ENCODE results near the gene PANK2. TPM values are rescaled to one million over a fixed set of nuclear protein-coding genes. Genes with fewer than 3 reads are reported as not detected.
"Not testable (repeated sequence)": the region's sequence is repeated elsewhere in the genome, so short reads cannot be mapped to it uniquely, and the experiment has no call there.

Gene PANK2
- total RNA-seq, 1 donor from 2014 or later = 16.4 TPM

DNA sequence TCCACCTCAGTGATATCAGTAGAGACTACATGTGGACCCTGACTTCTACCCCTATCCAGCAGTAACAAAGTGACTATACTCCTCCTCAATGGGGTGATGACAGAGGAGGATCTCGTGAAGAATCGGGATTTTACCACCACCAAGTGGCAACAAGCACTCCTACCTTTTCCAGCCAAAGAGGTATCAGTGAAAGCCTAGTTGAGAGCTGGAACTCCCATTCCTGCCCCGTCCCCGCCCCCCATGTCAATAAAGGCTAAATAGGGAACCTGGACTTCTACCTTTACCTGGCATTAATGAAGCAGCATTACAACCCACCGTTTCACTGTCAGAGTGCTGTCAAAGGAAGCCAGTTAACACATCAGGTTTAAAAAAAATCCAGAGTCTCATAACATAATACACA, 80.8 kb downstream of the PANK2 start:
- TF ChIP-seq, protein P1, sequence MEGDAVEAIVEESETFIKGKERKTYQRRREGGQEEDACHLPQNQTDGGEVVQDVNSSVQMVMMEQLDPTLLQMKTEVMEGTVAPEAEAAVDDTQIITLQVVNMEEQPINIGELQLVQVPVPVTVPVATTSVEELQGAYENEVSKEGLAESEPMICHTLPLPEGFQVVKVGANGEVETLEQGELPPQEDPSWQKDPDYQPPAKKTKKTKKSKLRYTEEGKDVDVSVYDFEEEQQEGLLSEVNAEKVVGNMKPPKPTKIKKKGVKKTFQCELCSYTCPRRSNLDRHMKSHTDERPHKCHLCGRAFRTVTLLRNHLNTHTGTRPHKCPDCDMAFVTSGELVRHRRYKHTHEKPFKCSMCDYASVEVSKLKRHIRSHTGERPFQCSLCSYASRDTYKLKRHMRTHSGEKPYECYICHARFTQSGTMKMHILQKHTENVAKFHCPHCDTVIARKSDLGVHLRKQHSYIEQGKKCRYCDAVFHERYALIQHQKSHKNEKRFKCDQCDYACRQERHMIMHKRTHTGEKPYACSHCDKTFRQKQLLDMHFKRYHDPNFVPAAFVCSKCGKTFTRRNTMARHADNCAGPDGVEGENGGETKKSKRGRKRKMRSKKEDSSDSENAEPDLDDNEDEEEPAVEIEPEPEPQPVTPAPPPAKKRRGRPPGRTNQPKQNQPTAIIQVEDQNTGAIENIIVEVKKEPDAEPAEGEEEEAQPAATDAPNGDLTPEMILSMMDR (IDR thresholded peaks at IDR 0.05; ENCODE audit: borderline replicate concordance) = peak; percentile 30
- H3K9me3 ChIP-seq (replicated peaks) = peaks cover 11% of the 10 kb centered on the region
- DNase-seq = no peak
- H3K36me3 ChIP-seq = no peaks in the 10 kb centered on the region
- H3K27ac ChIP-seq (replicated peaks) = no peak overlapping the region
- intact Hi-C loops (cut with micrococcal nuclease) = no loop called here
- no peaks in the 10 kb centered on the region for H3K27me3 ChIP-seq (ENCODE audit: low read depth)
- H3K4me3 ChIP-seq = no peak overlapping the region
- no peaks in the 10 kb centered on the region for H3K4me1 ChIP-seq

DNA sequence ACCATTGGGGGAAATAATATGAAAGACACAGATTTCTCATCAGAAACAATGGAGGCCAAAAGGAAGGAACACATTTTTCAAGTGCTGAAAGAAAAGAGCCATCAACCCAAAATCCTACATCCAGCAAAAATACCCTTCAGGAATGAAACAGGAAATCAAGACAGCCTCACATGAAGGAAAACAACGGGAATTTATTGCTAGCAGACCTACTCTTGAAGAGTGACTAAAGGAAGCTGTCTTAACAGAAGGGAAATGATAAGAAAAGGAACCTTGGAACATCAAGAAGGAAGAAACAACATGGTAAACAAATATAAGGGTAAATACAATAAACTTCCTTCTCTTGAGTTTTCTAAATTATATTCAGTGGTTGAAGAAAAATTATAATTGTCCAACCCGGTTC, 82.0 kb downstream of the PANK2 start:
- intact Hi-C loops (cut with micrococcal nuclease) = no loop called here
- no peaks in the 10 kb centered on the region for H3K36me3 ChIP-seq
- peaks cover 5% of the 10 kb centered on the region for H3K4me1 ChIP-seq
- H3K27me3 ChIP-seq (ENCODE audit: low read depth) = no peaks in the 10 kb centered on the region
- no peak overlapping the region for H3K4me3 ChIP-seq
- peaks cover 13% of the 10 kb centered on the region for H3K9me3 ChIP-seq (replicated peaks)
- no peak overlapping the region for H3K27ac ChIP-seq (replicated peaks)
- no peak for DNase-seq
- TF ChIP-seq, protein P1 (IDR thresholded peaks at IDR 0.05; ENCODE audit: borderline replicate concordance) = no peak

DNA sequence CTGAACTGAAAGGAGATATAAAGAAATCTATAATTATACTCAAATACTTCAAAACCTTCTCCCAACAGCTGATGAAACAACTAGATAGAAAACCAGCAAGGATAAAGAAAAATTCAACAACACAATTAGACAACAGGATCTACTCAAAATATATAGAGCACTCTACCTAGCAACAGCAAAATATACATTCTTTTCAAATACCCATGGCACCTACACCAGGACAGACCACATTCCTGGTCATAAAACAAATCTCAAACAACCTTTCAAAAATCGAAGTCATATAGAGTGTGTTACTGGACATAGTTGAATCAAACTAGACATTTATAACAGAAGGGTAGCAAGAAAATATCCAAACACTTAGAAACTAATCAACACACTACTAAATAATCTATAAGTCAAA, 83.0 kb downstream of the PANK2 start:
- TF ChIP-seq, protein P1 (IDR thresholded peaks at IDR 0.05; ENCODE audit: borderline replicate concordance) = no peak

DNA sequence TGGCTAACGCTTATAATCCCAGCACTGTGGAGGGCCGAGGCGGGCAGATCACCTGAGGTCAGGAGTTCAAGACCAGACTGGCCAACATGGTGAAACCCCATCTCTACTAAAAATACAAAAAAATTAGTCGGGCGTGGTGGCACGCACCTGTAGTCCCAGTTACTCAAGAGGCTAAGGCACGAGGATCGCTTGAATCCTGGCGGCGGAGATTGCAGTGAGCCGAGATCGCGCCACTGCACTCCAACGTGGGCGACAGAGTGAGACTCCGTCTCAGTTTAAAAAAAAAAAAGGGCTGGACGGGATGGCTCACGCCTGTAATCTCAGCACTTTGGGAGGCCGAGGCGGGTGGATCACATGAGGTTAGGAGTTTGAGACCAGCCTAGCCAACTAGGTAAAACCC, 83.4 kb downstream of the PANK2 start:
- H3K36me3 ChIP-seq; H3K4me3 ChIP-seq; H3K27ac ChIP-seq (replicated peaks); H3K27me3 ChIP-seq (ENCODE audit: low read depth); intact Hi-C loops (cut with micrococcal nuclease); DNase-seq: not testable (repeated sequence)
- Histone ChIP-seq H3K9me3 (replicated peaks) (peaks cover 13% of the 10 kb centered on the region), H3K4me1 (peaks cover 13% of the 10 kb centered on the region)

More for the DNA sequence above, 83.0 kb downstream of the PANK2 start:
- no peaks in the 10 kb centered on the region for H3K27me3 ChIP-seq (ENCODE audit: low read depth)
- peaks cover 13% of the 10 kb centered on the region for H3K4me1 ChIP-seq
- no peak for DNase-seq
- peaks cover 13% of the 10 kb centered on the region for H3K9me3 ChIP-seq (replicated peaks)
- H3K36me3 ChIP-seq = no peaks in the 10 kb centered on the region
- no peak overlapping the region for H3K4me3 ChIP-seq
- intact Hi-C loops (cut with micrococcal nuclease) = no loop called here
- H3K27ac ChIP-seq (replicated peaks) = no peak overlapping the region

DNA sequence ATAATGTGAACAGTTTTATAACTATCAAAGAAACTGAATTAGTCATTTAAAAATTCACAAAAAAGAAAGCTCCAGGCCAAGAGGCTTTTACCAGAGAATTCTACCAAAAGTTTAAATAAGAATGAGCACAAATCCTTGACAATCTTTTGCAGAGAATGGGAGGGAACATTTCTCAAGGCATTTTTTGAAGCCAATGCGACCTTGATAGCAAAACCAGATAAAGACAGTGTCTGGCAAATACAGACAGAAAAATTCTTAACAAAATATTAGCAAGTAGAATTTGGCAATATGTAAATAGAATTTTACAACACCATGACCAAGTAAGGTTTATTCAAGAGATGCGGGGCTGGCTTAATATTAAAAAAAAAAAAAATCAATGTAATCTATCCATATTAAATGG, 84.5 kb downstream of the PANK2 start:
- peaks cover 13% of the 10 kb centered on the region for H3K4me1 ChIP-seq
- H3K4me3 ChIP-seq = no peak overlapping the region
- no peak overlapping the region for H3K27ac ChIP-seq (replicated peaks)
- H3K27me3 ChIP-seq (ENCODE audit: low read depth) = no peaks in the 10 kb centered on the region
- H3K36me3 ChIP-seq = no peaks in the 10 kb centered on the region
- peaks cover 13% of the 10 kb centered on the region for H3K9me3 ChIP-seq (replicated peaks)
- TF ChIP-seq, protein P1 (IDR thresholded peaks at IDR 0.05; ENCODE audit: borderline replicate concordance) = no peak
- DNase-seq = no peak
- intact Hi-C loops (cut with micrococcal nuclease) = no loop called here

DNA sequence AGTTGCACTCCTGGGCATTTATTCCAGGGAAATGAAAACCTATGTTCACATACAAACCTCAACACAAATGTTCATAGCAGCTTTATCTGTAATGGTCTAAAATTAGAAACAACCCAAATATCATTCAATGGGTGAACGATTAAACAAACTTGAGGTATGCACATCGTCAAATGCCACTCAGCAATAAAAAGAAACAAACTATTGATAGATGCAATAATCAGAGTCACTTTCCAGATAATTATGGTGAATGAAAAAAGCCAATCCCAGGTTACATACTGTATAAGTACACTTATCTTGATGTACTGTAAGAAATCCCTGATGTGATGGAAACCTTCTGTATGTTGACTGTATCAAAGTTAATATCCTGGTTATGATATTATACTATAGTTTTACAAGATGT, 87.3 kb downstream of the PANK2 start:
- Histone ChIP-seq H3K27me3 (ENCODE audit: low read depth) (no peaks in the 10 kb centered on the region), H3K4me1 (peaks cover 31% of the 10 kb centered on the region), H3K9me3 (replicated peaks) (peaks cover 13% of the 10 kb centered on the region), H3K27ac (replicated peaks) (no peak overlapping the region), H3K36me3 (no peaks in the 10 kb centered on the region), H3K4me3 (no peak overlapping the region)
- DNase-seq = no peak
- intact Hi-C loops (cut with micrococcal nuclease) = no loop called here
- TF ChIP-seq, protein P1 (IDR thresholded peaks at IDR 0.05; ENCODE audit: borderline replicate concordance) = no peak

Small RNAs within 50 kb of the gene (microRNA-seq; reads per million reads assigned to microRNA genes)
- not detected for gene MIR103A2
- not detected for gene MIR103B2

Other genes starting within 250 kb of the PANK2 start
- not detected for gene GFRA4, start 226.0 kb upstream of the PANK2 start, total RNA-seq
- 10.8 TPM for gene ADAM33, start 207.4 kb upstream of the PANK2 start, total RNA-seq
- 6.4 TPM for gene SIGLEC1, start 176.8 kb upstream of the PANK2 start, total RNA-seq
- 12.5 TPM for gene HSPA12B, start 156.7 kb upstream of the PANK2 start, total RNA-seq
- 10.2 TPM for gene ADISSP, start 121.6 kb upstream of the PANK2 start, total RNA-seq
- 0.33 TPM for gene SPEF1, start 107.9 kb upstream of the PANK2 start, total RNA-seq
- gene CENPB, start 102.6 kb upstream of the PANK2 start, total RNA-seq = 70.7 TPM
- 8.1 TPM for gene CDC25B, start 93.1 kb upstream of the PANK2 start, total RNA-seq
- 11.3 TPM for gene AP5S1, start 68.8 kb upstream of the PANK2 start, total RNA-seq
- 44.9 TPM for gene MAVS, start 42.6 kb upstream of the PANK2 start, total RNA-seq
- gene RNF24, start 126.2 kb downstream of the PANK2 start, total RNA-seq = 5.1 TPM